ENCODE data around the gene SHLD2.
"Not testable (repeated sequence)": the region's sequence is repeated elsewhere in the genome, so short reads cannot be mapped to it uniquely, and the experiment has no call there.

The SHLD2 gene

DNA sequence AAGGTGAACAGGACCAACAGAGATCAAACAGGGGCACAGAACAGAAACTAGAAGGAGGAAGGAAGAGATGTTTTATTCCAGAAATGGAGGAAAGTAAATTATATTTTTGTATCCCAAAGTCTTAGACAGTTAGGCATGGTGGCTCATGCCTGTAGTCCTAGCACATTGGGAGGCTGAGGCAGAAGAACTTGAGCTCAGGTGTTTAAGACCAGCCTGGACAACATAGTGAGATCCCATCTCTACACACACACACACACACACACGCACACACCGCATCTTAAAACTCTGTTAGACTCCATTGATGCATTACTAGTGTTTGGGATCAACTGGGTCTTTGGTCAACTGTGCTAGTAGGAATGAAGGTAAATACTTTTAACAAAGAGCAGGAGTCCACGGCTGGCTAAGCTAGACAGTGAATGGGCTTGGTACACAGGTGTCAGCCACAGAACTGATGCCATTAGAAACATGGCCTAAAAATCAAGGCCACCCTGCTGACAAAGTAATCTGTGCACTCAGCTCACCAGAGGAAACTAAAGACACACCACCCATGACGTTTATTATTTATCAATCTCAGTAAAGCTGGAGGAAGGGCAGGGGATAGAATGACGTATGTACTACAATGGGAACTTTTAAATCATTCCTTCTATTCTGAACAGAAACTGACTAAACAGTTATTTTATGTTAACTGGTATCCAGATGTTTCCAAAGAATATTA, 11.3 kb upstream of the SHLD2 start:
- peak; percentile 81 for DNase-seq
- H3K4me3 ChIP-seq (ENCODE audit: low read depth, low read length); H3K27me3 ChIP-seq (replicated peaks); H3K36me3 ChIP-seq (replicated peaks); in situ Hi-C loops (cut with HindIII; ENCODE audit: low pct_ligation_motif_present, low sequenced_read_pairs): not testable (repeated sequence)
- peak overlapping the region; percentile 97 for H3K27ac ChIP-seq

DNA sequence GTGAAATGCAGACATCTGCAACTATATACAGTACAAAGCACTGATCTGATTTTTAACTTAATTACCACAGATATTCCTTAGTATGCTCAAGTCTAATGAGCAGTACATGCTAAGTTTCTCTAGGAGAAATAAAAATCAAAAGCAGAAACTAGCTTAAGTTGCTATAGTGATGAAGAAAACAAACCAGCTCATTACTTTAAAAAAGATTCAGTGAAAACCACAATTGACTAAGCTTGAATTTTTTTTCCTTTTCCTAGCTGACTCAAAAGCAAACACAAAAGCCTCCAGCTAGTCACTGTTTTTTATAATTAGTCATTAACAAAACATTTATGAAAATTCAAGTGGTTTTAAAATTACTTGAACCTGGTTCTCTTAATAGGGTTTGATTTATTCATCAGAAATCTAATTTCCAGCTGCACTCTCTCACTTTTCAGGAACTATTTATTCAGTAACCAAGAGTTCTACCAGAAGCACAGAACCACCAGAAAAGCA, 10.7 kb upstream of the SHLD2 start:
- peak; percentile 8 for DNase-seq
- H3K4me3 ChIP-seq (ENCODE audit: low read depth, low read length); H3K27me3 ChIP-seq (replicated peaks); H3K36me3 ChIP-seq (replicated peaks); in situ Hi-C loops (cut with HindIII; ENCODE audit: low pct_ligation_motif_present, low sequenced_read_pairs): not testable (repeated sequence)
- peak overlapping the region; percentile 97 for H3K27ac ChIP-seq

DNA sequence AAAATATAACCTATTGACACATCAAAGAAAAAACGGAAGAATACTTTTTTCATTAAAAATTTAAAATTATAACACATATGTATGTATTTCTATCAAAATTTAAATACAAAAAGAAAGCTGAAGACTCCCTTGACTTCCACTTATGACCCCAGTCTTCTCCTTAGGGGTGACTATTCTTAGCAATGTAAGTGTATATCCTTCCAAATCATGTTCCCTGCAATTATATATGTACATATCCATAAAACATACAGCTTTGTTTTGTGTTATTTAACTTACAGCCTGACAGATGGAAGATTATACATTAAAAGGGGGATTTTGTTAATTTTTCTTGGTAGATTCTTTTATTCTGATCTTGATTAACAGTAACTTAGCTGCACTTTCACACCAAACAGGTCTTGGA, 9.5 kb upstream of the SHLD2 start:
- in situ Hi-C loops (cut with HindIII; ENCODE audit: low pct_ligation_motif_present, low sequenced_read_pairs): no loop called here
- H3K4me3 ChIP-seq (ENCODE audit: low read depth, low read length): no peak overlapping the region

DNA sequence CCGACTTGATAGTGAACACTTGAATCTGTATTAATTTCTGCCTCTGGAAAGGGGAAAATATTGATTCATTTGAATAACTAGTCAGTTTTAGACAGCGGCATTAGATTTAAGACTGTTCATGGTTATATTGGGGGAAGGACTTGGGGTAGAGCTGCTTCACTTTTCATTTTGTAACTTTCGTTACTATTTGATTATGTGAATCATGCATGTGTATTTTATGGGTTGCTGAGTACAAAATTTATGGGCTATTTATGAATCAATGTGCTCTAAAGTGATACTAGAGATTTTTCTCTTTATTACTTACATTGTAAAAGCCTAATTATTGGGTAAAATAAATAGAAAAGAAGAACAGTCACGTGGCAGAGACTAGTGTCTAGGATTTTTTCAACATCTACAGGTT, 5.3 kb upstream of the SHLD2 start:
- no peak for DNase-seq
- Histone ChIP-seq H3K4me3 (ENCODE audit: low read depth, low read length) (no peak overlapping the region), H3K36me3 (replicated peaks) (no peaks in the 10 kb centered on the region), H3K27ac (no peak overlapping the region), H3K27me3 (replicated peaks) (no peaks in the 10 kb centered on the region)
- in situ Hi-C loops (cut with HindIII; ENCODE audit: low pct_ligation_motif_present, low sequenced_read_pairs): no loop called here
- TF ChIP-seq, protein P1, sequence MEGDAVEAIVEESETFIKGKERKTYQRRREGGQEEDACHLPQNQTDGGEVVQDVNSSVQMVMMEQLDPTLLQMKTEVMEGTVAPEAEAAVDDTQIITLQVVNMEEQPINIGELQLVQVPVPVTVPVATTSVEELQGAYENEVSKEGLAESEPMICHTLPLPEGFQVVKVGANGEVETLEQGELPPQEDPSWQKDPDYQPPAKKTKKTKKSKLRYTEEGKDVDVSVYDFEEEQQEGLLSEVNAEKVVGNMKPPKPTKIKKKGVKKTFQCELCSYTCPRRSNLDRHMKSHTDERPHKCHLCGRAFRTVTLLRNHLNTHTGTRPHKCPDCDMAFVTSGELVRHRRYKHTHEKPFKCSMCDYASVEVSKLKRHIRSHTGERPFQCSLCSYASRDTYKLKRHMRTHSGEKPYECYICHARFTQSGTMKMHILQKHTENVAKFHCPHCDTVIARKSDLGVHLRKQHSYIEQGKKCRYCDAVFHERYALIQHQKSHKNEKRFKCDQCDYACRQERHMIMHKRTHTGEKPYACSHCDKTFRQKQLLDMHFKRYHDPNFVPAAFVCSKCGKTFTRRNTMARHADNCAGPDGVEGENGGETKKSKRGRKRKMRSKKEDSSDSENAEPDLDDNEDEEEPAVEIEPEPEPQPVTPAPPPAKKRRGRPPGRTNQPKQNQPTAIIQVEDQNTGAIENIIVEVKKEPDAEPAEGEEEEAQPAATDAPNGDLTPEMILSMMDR (IDR thresholded peaks at IDR 0.05; ENCODE audit: low read depth, low read length, missing control alignments): no peak

More for the DNA sequence above, 9.5 kb upstream of the SHLD2 start:
- Histone ChIP-seq H3K27ac (no peak overlapping the region), H3K36me3 (replicated peaks) (no peaks in the 10 kb centered on the region), H3K27me3 (replicated peaks) (no peaks in the 10 kb centered on the region)
- DNase-seq: no peak
- TF ChIP-seq, protein P1 (IDR thresholded peaks at IDR 0.05; ENCODE audit: low read depth, low read length, missing control alignments): no peak

DNA sequence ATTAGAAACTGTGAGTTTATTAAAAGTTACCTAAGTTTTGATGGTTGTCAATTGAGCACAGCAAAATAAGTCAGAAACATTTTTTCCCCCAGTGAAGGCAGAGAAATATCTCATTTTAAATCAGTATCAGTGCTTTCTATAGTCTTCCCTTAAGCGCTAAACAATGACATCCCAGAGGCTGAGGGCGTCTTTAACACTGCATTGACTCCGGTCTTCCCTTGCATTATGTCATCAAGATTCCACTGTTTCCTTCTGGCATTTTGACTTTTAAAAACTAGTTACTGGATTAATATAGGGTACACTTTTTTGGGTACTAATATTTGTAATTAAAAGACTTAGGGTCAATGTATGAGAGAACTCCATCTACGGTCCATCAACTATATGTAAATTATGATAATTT, 4.2 kb upstream of the SHLD2 start:
- no peak for DNase-seq
- in situ Hi-C loops (cut with HindIII; ENCODE audit: low pct_ligation_motif_present, low sequenced_read_pairs): no loop called here
- TF ChIP-seq, protein P1 (IDR thresholded peaks at IDR 0.05; ENCODE audit: low read depth, low read length, missing control alignments): no peak
- Histone ChIP-seq H3K27ac (no peak overlapping the region), H3K4me3 (ENCODE audit: low read depth, low read length) (no peak overlapping the region), H3K36me3 (replicated peaks) (no peaks in the 10 kb centered on the region), H3K27me3 (replicated peaks) (no peaks in the 10 kb centered on the region)

DNA sequence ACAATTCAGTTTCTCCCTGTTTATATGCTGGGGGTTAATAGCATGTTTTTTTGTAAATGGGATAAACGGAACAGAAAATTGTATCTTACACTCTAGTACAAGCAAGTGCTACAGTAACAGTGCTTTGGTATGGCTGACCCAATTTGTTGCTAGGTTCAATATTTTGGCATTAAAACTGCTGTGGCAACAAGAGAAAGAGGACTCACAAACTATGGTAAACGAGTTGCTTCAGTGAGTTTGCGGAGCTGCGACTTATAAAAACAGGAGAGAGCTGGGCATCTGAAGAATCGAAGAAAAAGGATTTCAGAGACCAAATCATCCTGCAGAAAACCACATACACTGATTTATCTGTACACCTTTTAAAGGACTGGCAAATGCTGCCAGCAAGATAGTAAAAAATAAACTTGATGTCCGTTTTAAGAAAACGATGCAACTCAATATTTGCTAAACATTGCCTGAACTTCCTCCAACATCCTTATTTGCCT, 2.6 kb upstream of the SHLD2 start:
- H3K4me3 ChIP-seq (ENCODE audit: low read depth, low read length): peak overlapping the region; percentile 78
- TF ChIP-seq, protein P1 (IDR thresholded peaks at IDR 0.05; ENCODE audit: low read depth, low read length, missing control alignments): no peak
- in situ Hi-C loops (cut with HindIII; ENCODE audit: low pct_ligation_motif_present, low sequenced_read_pairs): no loop called here
- peak overlapping the region; percentile 79 for H3K27ac ChIP-seq
- peak; percentile 23 for DNase-seq
- no peaks in the 10 kb centered on the region for H3K27me3 ChIP-seq (replicated peaks)
- H3K36me3 ChIP-seq (replicated peaks): no peaks in the 10 kb centered on the region
